ENCODE results near the gene ZMIZ2.

Gene ZMIZ2

GRCh38 chr7:44805950-44806349 lies 57.3 kb downstream of the ZMIZ2 start:
- no peak for TF ChIP-seq ZNF274 (IDR thresholded peaks at IDR 0.05; ENCODE audit: low read depth, low read length)
- no peak overlapping the region for H3K4me3 ChIP-seq (ENCODE audit: low read length)

DNA sequence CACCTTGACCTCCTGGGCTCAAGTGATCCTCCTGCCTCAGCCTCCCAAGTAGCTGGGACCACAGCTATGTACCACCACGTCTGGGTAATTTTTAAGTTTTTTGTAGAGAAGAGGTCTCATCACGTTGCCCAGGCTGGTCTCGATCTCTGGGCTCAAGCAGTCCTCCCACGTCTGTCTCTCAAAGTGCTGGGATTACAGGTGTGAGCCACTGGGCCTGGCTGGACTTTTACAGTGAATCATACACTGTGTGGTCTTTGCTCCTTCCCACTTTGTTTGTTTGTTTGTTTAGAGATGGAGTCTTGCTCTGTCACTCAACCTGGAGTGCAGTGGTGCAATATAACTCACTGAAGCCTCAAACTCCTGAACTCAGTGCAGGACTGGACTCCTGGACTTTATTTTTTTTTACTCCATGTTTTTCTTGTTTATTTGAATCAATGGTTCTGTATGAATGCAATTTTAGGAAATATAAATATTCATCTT lies 60.3 kb downstream of the ZMIZ2 start:
- no peak for TF ChIP-seq ZNF274 (IDR thresholded peaks at IDR 0.05; ENCODE audit: low read depth, low read length)
- H3K4me3 ChIP-seq (ENCODE audit: low read length), result no peak overlapping the region

GRCh38 chr7:44811093-44811492 lies 62.4 kb downstream of the ZMIZ2 start:
- TF ChIP-seq ZNF274 (IDR thresholded peaks at IDR 0.05; ENCODE audit: low read depth, low read length), result no peak
- H3K4me3 ChIP-seq (ENCODE audit: low read length), result no peak overlapping the region

GRCh38 chr7:44811571-44811970 lies 62.9 kb downstream of the ZMIZ2 start:
- no peak overlapping the region for H3K4me3 ChIP-seq (ENCODE audit: low read length)
- no peak for TF ChIP-seq ZNF274 (IDR thresholded peaks at IDR 0.05; ENCODE audit: low read depth, low read length)

GRCh38 chr7:44814919-44815318 lies 66.3 kb downstream of the ZMIZ2 start:
- no peak for TF ChIP-seq ZNF274 (IDR thresholded peaks at IDR 0.05; ENCODE audit: low read depth, low read length)
- no peak overlapping the region for H3K4me3 ChIP-seq (ENCODE audit: low read length)

GRCh38 chr7:44819292-44819691 lies 70.6 kb downstream of the ZMIZ2 start:
- H3K4me3 ChIP-seq (ENCODE audit: low read length), result no peak overlapping the region
- TF ChIP-seq ZNF274 (IDR thresholded peaks at IDR 0.05; ENCODE audit: low read depth, low read length), result no peak

All from GM08714 (cell line).